Spleen (tissue), 7 donors: ENCODE data around the gene GSE1.

Experiments
- POLR2A ChIP-seq, 3 donors: fragments of 450-650 bp; IDR thresholded peaks; one replicate each; pipeline ENCODE4 v1.5.1; 2017; ENCODE audit warnings: antibody characterized with exemption in 3 of 3, mild to moderate bottlenecking in 1 of 3
- TF ChIP-seq, protein P1 (sequence below), 11 experiments: fragments of 200-600 bp in 7 of 11; fragments of 450-650 bp in 4 of 11; sonication (generic) in 4 of 11; IDR thresholded peaks in 8 of 11; conservative IDR thresholded peaks in 3 of 11; 1 replicate in 7 of 11; 2 replicates in 4 of 11; pipeline versions ENCODE4 v1.4.0 to v1.8.0; 2016 to 2021; ENCODE audit warnings: antibody characterized with exemption in 11 of 11, inconsistent platforms in 4 of 11, mild to moderate bottlenecking in 1 of 11
- donor health status: DM: no; HTN: no; CAD: no; lungs with moderate emphysema.
- donor health status: DM: no; HTN: no; CAD: no.
- donor health status: DM: no; HTN: no; CAD: no.

DNA sequence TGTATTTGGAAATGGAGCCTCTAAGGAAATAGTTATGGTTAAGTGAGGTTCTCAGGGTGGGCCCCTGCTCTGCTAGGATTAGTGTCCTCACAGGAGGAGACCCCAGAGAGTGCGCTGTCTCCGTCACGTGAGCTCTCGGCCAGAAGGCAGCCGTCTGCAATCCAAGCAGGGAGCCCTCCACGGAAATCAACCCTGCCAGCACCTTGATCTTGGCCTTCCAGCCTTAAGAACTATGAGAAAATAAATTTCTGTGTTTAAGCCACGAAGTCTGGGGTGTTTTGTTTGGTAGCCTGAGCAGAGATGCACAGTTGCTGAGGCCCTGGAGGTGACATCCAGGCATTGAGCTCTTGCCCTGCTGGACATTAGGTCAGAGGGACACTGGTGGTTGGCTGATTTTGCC, 32.4 kb upstream of the GSE1 start:
- no peak for TF ChIP-seq POLR2A (IDR thresholded peaks at IDR 0.05)
- TF ChIP-seq, protein P1, sequence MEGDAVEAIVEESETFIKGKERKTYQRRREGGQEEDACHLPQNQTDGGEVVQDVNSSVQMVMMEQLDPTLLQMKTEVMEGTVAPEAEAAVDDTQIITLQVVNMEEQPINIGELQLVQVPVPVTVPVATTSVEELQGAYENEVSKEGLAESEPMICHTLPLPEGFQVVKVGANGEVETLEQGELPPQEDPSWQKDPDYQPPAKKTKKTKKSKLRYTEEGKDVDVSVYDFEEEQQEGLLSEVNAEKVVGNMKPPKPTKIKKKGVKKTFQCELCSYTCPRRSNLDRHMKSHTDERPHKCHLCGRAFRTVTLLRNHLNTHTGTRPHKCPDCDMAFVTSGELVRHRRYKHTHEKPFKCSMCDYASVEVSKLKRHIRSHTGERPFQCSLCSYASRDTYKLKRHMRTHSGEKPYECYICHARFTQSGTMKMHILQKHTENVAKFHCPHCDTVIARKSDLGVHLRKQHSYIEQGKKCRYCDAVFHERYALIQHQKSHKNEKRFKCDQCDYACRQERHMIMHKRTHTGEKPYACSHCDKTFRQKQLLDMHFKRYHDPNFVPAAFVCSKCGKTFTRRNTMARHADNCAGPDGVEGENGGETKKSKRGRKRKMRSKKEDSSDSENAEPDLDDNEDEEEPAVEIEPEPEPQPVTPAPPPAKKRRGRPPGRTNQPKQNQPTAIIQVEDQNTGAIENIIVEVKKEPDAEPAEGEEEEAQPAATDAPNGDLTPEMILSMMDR (IDR thresholded peaks at IDR 0.05 in 8 of 11, conservative IDR thresholded peaks at IDR 0.05 in 3 of 11): no peak
